ENCODE results near the gene LYSMD3. TPM values are rescaled to one million over a fixed set of nuclear protein-coding genes. Genes with fewer than 3 reads are reported as not detected.

The LYSMD3 gene
- total and polyA plus RNA-seq, 10 of the 15 experiments (the other 5 are each of a cell fraction or from before 2014, with no cell fraction given) = 3.9 to 22.5 (median 12.6) TPM

DNA sequence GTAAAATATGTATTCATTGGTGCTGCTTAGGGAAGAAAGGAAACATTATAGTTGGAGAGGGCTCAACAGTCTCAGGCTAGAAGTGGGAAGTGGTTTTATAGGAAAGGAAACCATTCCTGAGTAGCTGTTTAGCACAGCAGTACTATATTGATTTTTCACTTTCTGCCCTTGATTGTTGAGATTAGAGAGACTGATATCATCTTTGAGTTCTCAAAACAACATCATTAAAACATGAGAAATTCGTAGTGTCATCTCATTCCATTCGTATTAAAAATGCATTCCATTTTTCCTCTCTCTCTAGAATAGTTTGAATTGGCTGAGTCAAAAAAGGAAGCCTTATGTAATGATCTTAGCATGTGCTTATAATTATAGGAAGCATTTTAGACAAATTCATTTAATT is 40.6 kb downstream of the LYSMD3 start:
- H3K36me3 ChIP-seq (ENCODE audit: control insufficient read depth in 2 of 2, insufficient read depth in 2 of 2, low read length in 1 of 2) = peaks cover 1 to 3% of the 10 kb centered on the region in 2 experiments; a peak in 2 of 4 replicates
- POLR2A ChIA-PET = no interaction called here
- no peaks in the 10 kb centered on the region for H3K9me3 ChIP-seq (replicated peaks; ENCODE audit: control insufficient read depth, insufficient read depth, low read length)
- FAIRE-seq (no peak), DNase-seq (ENCODE audit: low read depth, low spot score) (no peak), ATAC-seq (no peak)
- no peak overlapping the region for H3K9ac ChIP-seq (ENCODE audit: control insufficient read depth, insufficient read depth, low read length)
- no peak overlapping the region for H3K4me3 ChIP-seq
- H4K20me1 ChIP-seq (ENCODE audit: control insufficient read depth, insufficient read depth) = no peaks in the 10 kb centered on the region
- no TSS peak for BruUV-seq (replicated peaks)
- no peaks in the 10 kb centered on the region for H3K4me1 ChIP-seq (ENCODE audit: control insufficient read depth, insufficient read depth, low read length)
- no peak overlapping the region for H3K27ac ChIP-seq (ENCODE audit: control insufficient read depth, insufficient read depth)
- in situ Hi-C loops (cut with MboI) = no loop called here
- H2AFZ ChIP-seq (ENCODE audit: control insufficient read depth, low read depth, low read length) = no peak overlapping the region
- no peak overlapping the region for H3K4me2 ChIP-seq (ENCODE audit: control insufficient read depth, insufficient read depth)
- no peaks in the 10 kb centered on the region for H3K27me3 ChIP-seq (replicated peaks in 1 of 2; ENCODE audit: control insufficient read depth in 2 of 2, insufficient read depth in 2 of 2, low read length in 1 of 2)
- no peak for TF ChIP-seq EED (IDR thresholded peaks at IDR 0.05; ENCODE audit: low read depth)
- TF ChIP-seq SIN3A (IDR thresholded peaks at IDR 0.05; ENCODE audit: low read depth, low read length) = no peak
- no peak for TF ChIP-seq CBX5 (IDR thresholded peaks at IDR 0.05; ENCODE audit: low read depth)
- TF ChIP-seq, protein P1, sequence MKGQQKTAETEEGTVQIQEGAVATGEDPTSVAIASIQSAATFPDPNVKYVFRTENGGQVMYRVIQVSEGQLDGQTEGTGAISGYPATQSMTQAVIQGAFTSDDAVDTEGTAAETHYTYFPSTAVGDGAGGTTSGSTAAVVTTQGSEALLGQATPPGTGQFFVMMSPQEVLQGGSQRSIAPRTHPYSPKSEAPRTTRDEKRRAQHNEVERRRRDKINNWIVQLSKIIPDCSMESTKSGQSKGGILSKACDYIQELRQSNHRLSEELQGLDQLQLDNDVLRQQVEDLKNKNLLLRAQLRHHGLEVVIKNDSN (IDR thresholded peaks at IDR 0.05; ENCODE audit: borderline replicate concordance, extremely low read length, insufficient read depth, low read depth, low read length) = no peak
- no peak for TF ChIP-seq NRF1 (conservative IDR thresholded peaks at IDR 0.05; ENCODE audit: low read depth, low read length)
- no peaks in the 10 kb centered on the region for H3K79me2 ChIP-seq (ENCODE audit: control insufficient read depth, insufficient read depth, low read length)
- CTCF ChIA-PET = interaction anchor here (0.6 kb wide), 2 partner anchors 13 to 24 kb away, joined by 3 read pairs; no protein-coding TSS in a partner anchor
- SMC1A ChIA-PET (ENCODE audit: uncharacterized antibody, unreplicated experiment) = no interaction called here
- RAD21 ChIA-PET (ENCODE audit: unreplicated experiment) = no interaction called here
- 95% methylated on average over 2 of the region's 2 CpGs for WGBS (ENCODE audit: insufficient coverage, insufficient replicate concordance, low lambda C conversion rate, missing lambda C conversion rate)
- intact Hi-C loops (cut with micrococcal nuclease; ENCODE audit: unreplicated experiment) = no loop called here

DNA sequence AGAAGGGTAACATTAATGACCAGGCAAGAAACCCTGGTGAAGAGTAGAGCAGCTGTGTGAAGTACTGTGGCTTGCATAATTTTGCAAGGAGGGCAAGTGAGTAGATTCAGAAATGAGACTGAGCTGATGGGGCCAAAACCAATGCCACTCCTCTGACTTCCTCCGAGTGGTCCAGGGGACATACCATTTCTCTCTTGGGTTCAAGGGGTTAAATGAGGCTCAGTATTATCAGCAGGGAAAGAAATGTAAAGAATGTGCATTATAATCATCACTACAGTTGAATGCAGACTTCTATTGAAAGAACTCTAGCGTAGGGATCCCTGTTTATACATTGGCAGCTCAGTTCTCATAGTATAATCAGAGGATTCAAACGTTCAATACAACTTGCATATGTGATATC is 44.8 kb downstream of the LYSMD3 start:
- Histone ChIP-seq H2AFZ (ENCODE audit: control insufficient read depth, low read depth, low read length) (no peak overlapping the region), H3K9me3 (replicated peaks; ENCODE audit: control insufficient read depth, insufficient read depth, low read length) (no peaks in the 10 kb centered on the region), H3K4me3 (no peak overlapping the region), H3K4me2 (ENCODE audit: control insufficient read depth, insufficient read depth) (no peak overlapping the region), H3K27ac (ENCODE audit: control insufficient read depth, insufficient read depth) (no peak overlapping the region), H3K4me1 (ENCODE audit: control insufficient read depth, insufficient read depth, low read length) (no peaks in the 10 kb centered on the region), H3K9ac (ENCODE audit: control insufficient read depth, insufficient read depth, low read length) (no peak overlapping the region), H3K79me2 (ENCODE audit: control insufficient read depth, insufficient read depth, low read length) (no peaks in the 10 kb centered on the region), H3K36me3 (ENCODE audit: control insufficient read depth in 2 of 2, insufficient read depth in 2 of 2, low read length in 1 of 2) (peaks cover 1 to 3% of the 10 kb centered on the region in 2 experiments; a peak in 2 of 4 replicates), H3K27me3 (replicated peaks in 1 of 2; ENCODE audit: control insufficient read depth in 2 of 2, insufficient read depth in 2 of 2, low read length in 1 of 2) (no peaks in the 10 kb centered on the region), H4K20me1 (ENCODE audit: control insufficient read depth, insufficient read depth) (no peaks in the 10 kb centered on the region)
- FAIRE-seq = no peak
- intact Hi-C loops (cut with micrococcal nuclease; ENCODE audit: unreplicated experiment) = no loop called here
- no peak for ATAC-seq
- ChIA-PET POLR2A (no interaction called here), SMC1A (ENCODE audit: uncharacterized antibody, unreplicated experiment) (interaction anchor here (1.0 kb wide), 1 partner anchor 13 kb away, joined by 3 read pairs; no protein-coding TSS in a partner anchor), CTCF (no interaction called here), RAD21 (ENCODE audit: unreplicated experiment) (no interaction called here)
- no peak for DNase-seq (ENCODE audit: low read depth, low spot score)
- 98% methylated on average over 3 of the region's 3 CpGs for WGBS (ENCODE audit: insufficient coverage, insufficient replicate concordance, low lambda C conversion rate, missing lambda C conversion rate)
- in situ Hi-C loops (cut with MboI) = no loop called here
- no TSS peak for BruUV-seq (replicated peaks)
- TF ChIP-seq ZZZ3 (IDR thresholded peaks at IDR 0.05; ENCODE audit: control insufficient read depth, insufficient read length, low read depth) = no peak
- TF ChIP-seq, protein P2, sequence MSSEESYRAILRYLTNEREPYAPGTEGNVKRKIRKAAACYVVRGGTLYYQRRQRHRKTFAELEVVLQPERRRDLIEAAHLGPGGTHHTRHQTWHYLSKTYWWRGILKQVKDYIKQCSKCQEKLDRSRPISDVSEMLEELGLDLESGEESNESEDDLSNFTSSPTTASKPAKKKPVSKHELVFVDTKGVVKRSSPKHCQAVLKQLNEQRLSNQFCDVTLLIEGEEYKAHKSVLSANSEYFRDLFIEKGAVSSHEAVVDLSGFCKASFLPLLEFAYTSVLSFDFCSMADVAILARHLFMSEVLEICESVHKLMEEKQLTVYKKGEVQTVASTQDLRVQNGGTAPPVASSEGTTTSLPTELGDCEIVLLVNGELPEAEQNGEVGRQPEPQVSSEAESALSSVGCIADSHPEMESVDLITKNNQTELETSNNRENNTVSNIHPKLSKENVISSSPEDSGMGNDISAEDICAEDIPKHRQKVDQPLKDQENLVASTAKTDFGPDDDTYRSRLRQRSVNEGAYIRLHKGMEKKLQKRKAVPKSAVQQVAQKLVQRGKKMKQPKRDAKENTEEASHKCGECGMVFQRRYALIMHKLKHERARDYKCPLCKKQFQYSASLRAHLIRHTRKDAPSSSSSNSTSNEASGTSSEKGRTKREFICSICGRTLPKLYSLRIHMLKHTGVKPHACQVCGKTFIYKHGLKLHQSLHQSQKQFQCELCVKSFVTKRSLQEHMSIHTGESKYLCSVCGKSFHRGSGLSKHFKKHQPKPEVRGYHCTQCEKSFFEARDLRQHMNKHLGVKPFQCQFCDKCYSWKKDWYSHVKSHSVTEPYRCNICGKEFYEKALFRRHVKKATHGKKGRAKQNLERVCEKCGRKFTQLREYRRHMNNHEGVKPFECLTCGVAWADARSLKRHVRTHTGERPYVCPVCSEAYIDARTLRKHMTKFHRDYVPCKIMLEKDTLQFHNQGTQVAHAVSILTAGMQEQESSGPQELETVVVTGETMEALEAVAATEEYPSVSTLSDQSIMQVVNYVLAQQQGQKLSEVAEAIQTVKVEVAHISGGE (CRISPR knock-in tag; IDR thresholded peaks at IDR 0.05) = no peak
- no peak for TF ChIP-seq ESRRA (IDR thresholded peaks at IDR 0.05; ENCODE audit: low read length)
- TF ChIP-seq HDAC6 (IDR thresholded peaks at IDR 0.05; ENCODE audit: unreplicated experiment) = no peak
- TF ChIP-seq LARP7 (IDR thresholded peaks at IDR 0.05) = no peak
- TF ChIP-seq ZNF217 (IDR thresholded peaks at IDR 0.05) = no peak
- TF ChIP-seq CREM (IDR thresholded peaks at IDR 0.05; ENCODE audit: low read depth) = no peak
